Iris pigment epithelial cell (primary cell): ENCODE data around the gene MYL9.
A peak's percentile ranks its signal among the peaks of the same experiment; 100 is the strongest.
"Not testable (repeated sequence)": the region's sequence is repeated elsewhere in the genome, so short reads cannot be mapped to it uniquely, and the experiment has no call there.

Experiments used
- DNase-seq: peaks from one replicate; pipeline ENCODE4 v3.0.0-alpha.2; 2011; ENCODE audit warnings: low read depth

Gene MYL9

GRCh38 chr20:36549628-36549941 lies 8.3 kb downstream of the MYL9 start:
- no peak for DNase-seq

- no peak for DNase-seq
These were observed 8.8 kb downstream of the MYL9 start for GRCh38 chr20:36549942-36550789.

- DNase-seq = no peak
These were observed 9.5 kb downstream of the MYL9 start for GRCh38 chr20:36550790-36551299.

- DNase-seq = no peak
These were observed 13.9 kb downstream of the MYL9 start for GRCh38 chr20:36555248-36555647.

GRCh38 chr20:36562724-36563123 lies 21.4 kb downstream of the MYL9 start:
- DNase-seq = no peak

GRCh38 chr20:36563374-36563773 lies 22.1 kb downstream of the MYL9 start:
- no peak for DNase-seq

- not testable (repeated sequence) for DNase-seq
These were observed 22.9 kb downstream of the MYL9 start for GRCh38 chr20:36564078-36564725.

GRCh38 chr20:36564726-36565121 lies 23.4 kb downstream of the MYL9 start:
- not testable (repeated sequence) for DNase-seq

GRCh38 chr20:36565520-36565919 lies 24.2 kb downstream of the MYL9 start:
- no peak for DNase-seq

- DNase-seq = peak; percentile 63
These were observed 28.6 kb downstream of the MYL9 start for GRCh38 chr20:36569847-36570429.

GRCh38 chr20:36571564-36572504 lies 30.5 kb downstream of the MYL9 start:
- no peak for DNase-seq

GRCh38 chr20:36572701-36573102 lies 31.4 kb downstream of the MYL9 start:
- no peak for DNase-seq

- DNase-seq = peak; percentile 75
These were observed 31.9 kb downstream of the MYL9 start, which contains the start of gene TGIF2 for GRCh38 chr20:36573103-36573797. TGIF2 (plus strand) TSS chr20:36573597; CDS start chr20:36578775, 5,178 bp downstream.

- peak; percentile 12 for DNase-seq
These were observed 32.6 kb downstream of the MYL9 start for GRCh38 chr20:36573798-36574365.

GRCh38 chr20:36574366-36575135 lies 33.2 kb downstream of the MYL9 start:
- peak; percentile 65 for DNase-seq

GRCh38 chr20:36576081-36576445 lies 34.7 kb downstream of the MYL9 start:
- DNase-seq = no peak

GRCh38 chr20:36578356-36579041 lies 37.2 kb downstream of the MYL9 start:
- no peak for DNase-seq

GRCh38 chr20:36579996-36580545 lies 38.8 kb downstream of the MYL9 start:
- peak; percentile 71 for DNase-seq

- DNase-seq = no peak
These were observed 41.0 kb downstream of the MYL9 start for GRCh38 chr20:36582322-36582721.
